NCI-H187 (cell line): ENCODE results near the gene PROK2.

ENCODE experiments used
- DNase-seq, 2 experiments: peaks; one replicate each; lab custom pipeline; 2025; lab: John Stamatoyannopoulos, UW

The PROK2 gene

GRCh38 chr3:71784914-71785531, at the start of gene PROK2:
PROK2 (minus strand) TSS chr3:71785148; CDS start chr3:71785052, 96 bp downstream.
- no peak for DNase-seq

- no peak for DNase-seq
These were observed 46.7 kb upstream of the PROK2 start for GRCh38 chr3:71831599-71831998.

GRCh38 chr3:71825551-71826283, 40.8 kb upstream of the PROK2 start:
- DNase-seq, result no peak

GRCh38 chr3:71821116-71821515, 36.2 kb upstream of the PROK2 start:
- no peak for DNase-seq

DNA sequence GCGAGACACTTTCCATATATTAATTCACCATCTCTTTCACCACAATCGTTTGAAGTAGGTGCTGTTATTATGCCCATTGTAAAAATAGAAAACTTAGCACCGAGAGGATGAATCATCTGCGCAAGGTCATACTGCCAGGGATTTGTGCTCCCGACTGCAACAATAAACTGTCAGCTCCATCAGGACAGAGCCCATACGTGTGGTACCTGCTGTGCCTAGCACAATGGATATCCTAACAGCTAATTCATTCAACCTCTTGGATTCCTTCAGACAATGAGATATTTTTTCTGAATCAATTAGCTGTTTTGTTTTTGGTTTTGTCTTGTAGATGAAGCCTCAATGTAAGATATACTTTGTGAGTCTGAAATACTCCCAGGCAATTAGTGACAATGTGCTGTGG, 32.3 kb upstream of the PROK2 start:
- DNase-seq, result no peak

DNA sequence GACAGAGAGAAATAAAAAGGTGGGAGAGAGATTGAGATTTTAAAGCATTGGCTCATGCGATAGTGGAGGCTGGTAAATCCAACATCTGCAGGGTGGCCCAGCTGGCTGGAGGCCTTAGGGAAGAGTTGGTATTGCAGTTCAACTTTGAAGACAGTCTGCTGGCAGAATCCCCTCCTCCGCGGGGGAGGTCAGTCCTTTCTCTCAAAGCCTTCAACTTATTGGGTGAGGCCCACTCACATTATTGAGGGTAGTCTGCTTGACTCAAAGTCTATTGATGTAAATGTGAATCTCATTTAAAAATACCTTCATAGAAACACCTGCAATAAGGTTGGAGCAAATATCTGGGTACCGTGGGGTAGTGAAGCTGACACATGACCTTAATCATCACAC, 31.8 kb upstream of the PROK2 start:
- no peak for DNase-seq

DNA sequence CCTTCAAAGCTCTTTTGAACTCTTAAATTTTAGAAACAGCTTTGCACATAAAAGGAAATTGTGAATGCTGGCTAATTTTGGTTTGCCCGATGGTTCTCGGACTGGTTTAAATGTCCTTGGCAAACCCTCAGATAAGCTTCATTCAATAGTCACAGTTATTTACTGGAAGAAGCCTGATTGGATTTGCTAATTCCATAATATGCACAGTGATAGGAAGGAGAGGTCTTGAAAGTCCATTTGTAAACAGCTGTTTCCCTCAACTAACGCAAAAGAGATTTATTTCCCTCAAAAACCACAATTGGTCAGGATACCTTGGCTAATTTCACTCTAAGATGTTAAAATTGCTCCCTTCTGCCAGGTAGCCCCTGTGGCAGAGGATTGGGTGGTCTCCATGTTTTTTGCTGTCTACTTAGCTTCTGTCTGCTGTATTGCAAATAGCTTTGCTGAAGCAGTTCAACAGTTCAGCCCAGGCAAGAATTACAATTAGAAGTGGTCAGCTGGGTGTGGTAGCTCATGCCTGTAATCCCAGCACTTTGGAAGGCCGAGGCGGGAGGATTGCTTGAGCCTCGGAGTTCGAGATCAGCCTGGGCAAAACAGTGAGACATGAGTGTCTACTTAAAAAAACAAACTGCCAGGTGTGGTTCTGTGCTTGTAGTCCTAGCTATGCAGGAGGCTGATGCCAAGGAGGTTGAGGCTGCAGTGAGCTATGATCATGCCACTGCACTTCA, 30.6 kb upstream of the PROK2 start:
- no peak for DNase-seq

DNA sequence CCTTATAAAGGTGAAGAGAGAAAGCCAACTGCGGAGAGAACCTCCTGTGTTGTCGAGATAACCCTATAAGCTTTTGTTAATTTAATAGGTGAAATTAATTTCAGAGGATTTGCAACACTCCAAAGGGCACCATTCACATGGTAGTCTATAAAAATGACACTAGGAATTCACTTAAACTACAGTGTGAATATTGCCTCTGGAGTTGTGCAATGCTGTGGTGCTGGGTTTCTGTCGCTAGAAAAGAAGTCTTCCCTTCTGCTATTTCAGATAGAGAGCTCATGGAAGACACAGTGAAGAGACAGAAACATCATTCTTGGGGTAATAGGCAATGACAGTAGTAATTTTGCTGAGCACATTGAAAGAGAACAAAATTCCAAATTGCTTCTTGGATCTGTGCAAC, 28.8 kb upstream of the PROK2 start:
- no peak for DNase-seq

- no peak for DNase-seq
These were observed 28.1 kb upstream of the PROK2 start for GRCh38 chr3:71813073-71813472.

DNA sequence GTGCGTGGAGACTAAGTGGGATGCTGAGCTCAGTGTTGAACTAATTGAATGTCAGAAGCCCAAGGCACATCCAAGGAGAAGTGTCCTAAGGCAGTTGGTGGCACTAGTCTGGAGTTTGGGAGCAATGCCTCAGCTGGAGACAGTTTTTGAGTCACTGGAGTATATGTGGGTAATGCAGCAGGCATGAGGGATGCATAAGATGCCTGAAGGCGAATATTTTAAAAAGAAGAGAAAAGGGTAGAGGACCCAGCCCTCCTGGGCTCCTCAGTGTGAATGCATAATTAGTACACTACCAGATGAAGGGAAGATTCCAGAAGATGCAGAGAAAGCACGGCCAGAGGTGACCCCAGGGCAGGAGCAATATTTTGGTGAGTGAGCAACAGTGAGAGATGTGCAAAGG, 25.1 kb upstream of the PROK2 start:
- no peak for DNase-seq

DNA sequence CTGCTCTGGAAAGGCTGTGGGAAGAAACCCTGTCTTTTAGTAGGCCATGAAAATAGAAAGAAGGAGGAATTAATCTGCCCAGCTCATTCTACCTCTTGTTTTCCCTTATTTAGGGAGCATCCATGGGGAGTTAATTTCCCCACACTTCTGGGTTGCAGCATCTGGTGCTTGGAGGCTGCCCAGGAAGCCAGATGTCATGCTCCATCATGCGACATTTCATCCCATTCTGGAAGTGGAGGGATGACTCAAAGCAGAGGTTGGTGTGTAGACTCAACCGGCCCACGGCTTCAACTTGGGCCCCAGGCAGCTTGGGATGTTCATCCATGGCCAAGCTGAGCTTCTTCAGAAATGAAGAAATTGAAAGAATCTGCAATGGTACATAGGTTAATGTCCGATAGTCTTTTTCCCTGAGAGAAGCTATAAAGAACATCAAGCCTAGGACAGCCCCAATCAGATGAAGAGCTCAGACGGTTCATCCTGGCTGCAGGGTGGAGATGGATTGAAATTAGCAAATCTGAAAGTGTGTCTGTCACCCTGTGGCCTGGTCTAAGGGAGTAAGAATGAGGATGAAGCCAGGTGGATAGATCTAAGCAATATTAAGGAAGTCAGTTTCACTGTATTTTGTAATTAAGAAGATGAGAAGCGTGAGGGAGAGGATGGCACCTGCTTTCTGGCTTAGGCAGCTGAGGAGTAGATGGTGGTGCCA, 24.5 kb upstream of the PROK2 start:
- DNase-seq, result no peak

DNA sequence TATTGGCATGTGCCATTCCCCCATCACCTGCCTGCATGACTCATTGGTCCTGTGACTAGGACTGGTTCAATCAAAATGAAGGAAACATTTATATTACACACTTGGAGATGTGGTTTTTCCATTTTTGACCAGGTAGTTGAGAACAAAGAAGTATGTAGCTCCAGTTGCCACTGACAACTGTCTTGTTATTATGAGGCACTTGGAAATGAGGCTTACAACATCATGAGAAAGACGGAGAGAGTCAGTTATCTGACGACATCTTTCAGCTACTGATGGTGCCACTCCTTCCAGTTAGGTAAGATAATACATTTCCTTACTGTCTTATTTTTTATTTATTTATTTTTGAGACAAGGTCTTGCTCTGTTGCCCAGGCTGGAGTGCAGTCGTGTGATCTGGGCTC, 21.8 kb upstream of the PROK2 start:
- no peak for DNase-seq

- DNase-seq, result no peak
These were observed 20.7 kb upstream of the PROK2 start for GRCh38 chr3:71805691-71806090.

DNA sequence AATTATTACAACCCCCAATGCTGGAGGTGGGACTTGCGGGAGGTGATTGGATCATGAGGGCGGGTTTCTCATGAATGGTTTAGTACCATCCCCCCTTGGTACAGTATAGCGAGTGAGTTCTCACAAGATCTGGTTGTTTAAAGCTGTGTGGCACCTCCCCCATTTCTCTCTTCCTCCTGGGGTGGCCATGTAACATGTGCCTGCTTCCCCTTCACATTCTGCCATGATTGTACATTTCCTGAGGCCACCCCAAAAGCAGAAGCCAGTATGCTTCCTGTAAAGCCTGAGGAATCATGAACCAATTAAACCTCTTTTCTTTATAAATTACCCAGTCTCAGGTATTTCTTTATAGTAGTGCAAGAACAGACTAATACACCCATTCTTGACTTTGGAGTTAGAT, 20.3 kb upstream of the PROK2 start:
- no peak for DNase-seq

DNA sequence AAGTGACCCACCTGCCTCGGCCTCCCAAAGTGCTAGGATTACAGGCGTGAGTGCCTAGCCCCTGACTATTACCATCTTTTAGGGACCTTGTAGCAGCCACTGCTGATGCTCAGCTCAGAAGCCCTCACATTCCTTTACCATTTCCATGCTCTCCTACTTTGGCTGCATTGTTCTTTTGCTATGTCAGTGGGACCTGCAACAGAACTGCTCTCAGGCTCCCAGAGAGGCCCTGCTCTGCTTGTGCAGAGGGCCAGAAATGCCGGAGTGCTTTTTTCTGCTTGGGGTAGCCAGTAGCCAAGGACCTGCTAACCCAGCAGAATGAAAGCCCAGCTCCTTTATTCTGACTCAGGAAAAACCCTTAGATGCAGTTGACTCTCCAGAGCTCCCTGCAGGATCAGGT, 18.3 kb upstream of the PROK2 start:
- no peak for DNase-seq

DNA sequence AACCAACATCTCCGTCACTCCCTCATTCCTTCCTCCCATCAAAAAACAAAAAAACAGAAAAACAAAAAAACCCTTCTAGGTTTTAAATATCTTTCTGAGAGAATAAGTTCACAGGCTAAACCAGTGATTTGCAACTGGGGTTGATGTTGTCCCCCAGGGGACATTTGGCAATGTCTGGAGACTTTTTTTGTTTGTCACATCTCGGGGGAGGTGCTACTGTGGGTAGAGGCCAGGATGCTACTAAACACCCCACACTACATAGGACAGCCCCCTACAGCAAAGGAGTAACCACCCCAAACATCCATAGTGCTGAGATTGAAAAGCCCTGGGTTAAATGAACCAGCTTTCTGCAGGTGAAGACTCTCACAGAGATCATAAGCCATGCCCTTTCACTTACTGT, 17.0 kb upstream of the PROK2 start:
- no peak for DNase-seq

DNA sequence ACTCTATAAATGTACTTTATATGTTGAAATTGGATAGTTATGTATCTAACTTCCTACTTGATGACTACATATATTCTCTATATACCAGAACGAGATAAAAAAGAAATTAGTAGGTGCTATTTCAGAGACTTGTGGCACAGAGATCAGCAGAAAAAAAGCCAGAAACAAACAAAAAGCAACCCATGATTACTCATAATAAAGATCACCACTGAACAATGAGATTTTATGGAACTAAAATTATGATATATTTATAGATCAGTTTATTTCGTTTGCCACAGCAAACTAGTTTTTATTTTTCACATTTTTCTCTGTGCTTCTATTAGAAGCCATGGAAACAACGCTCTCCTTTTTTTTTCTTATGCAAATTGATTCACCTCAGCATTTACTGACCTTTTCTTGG, 15.1 kb upstream of the PROK2 start:
- no peak for DNase-seq

DNA sequence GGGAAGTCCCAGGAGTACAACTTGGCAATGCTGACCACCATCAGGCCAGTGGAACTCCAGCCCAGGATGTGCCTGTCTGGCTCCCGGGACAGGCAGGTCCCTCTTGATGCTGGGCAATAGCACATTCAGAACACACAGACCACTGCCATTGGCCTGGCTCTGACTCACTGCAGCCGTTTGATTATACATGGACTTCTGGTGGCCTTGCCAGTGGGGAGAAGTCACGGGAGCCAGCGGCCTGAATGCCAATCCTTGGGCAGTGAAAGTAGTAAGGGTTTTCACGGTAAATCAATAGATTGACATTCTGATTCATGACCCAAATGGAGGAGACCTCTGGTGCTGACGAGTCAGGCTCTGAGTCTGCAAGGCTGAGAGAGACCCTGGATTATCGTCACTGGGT, 12.5 kb upstream of the PROK2 start:
- DNase-seq, result no peak

GRCh38 chr3:71796290-71796689, 11.3 kb upstream of the PROK2 start:
- DNase-seq, result no peak

- no peak for DNase-seq
These were observed 6.7 kb upstream of the PROK2 start for GRCh38 chr3:71791634-71792033.

DNA sequence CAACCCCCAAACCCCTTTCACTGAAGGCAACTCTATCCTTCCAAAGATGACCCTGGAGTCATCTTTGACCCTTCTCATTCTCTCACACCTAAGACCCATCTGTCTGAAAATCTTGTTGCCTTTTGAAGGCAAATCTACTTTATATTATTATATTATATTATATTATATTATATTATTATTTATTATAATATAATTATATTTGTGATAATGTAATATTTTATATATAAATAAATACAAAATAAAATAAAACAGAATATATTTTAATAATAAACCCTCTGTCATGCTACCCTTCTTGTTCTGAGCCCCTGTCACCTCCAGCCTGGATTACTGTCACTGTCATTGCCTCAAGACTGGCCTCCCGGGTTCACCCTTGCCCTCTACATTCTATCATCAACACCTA, 5.0 kb upstream of the PROK2 start:
- no peak for DNase-seq

DNA sequence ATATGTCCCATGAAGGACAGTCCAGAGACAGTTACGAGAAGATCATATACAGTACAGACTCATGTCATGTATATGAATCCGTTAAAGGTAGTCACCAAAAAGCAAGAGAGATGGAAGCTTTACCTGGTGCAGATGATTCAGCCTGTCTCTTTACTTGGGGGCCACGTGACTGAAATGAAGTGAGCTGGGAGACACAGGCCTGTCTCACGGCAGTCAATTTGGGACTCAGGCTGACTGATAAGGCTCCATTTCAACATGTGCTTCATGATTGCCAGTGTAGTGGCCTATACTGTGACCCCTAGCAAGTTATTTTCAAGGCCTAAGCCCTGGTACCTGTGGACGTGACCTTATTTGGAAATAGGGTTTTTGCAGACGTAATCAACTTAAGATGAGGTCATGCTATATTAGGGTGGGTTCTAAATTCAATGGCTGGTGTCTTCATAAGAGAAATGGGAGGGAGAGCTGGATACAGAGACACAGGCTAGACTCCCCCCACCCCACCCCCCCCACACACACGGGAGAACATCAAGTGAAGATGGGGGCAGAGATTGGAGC, 3.0 kb upstream of the PROK2 start:
- no peak for DNase-seq
